MM.1S (cell line): ENCODE results near the gene PLS1.

ENCODE experiments used
- EZH2 ChIP-seq: fragments of 300-600 bp; sonication (generic); optimal IDR thresholded peaks from 2 replicates; pipeline ENCODE3; 2017; ENCODE audit warnings: low read depth, mild to moderate bottlenecking, antibody characterized with exemption, low read length, mixed read lengths
- TF ChIP-seq, protein P1 (sequence below): fragments of 300-600 bp; sonication (generic); IDR thresholded peaks from 2 replicates; pipeline ENCODE4 v1.5.1; 2016; ENCODE audit warnings: antibody characterized with exemption, low read length, mixed read lengths

DNA sequence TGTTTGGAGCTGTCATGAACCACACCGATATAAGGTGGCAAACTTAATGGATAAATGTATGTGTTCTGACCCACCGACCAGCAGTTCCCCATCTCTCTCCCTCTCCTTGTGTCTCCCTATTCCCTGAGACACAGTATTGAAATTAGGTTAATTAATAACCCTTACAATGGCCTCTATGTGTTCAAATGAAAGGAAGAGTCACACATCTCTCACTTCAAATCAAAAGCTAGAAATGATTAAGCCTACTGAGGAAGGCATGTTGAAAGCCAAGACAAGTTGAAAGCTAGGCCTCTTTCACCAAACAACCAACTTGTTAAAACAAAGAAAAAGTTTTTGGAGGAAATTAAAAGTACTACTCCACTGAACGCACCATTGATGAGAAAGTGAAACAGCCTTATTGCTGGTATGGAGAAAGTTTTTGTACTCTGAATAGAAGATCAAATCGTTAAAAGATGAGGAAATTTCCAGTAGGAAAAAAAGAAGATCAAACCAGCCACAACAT, 32.6 kb upstream of the PLS1 start:
- TF ChIP-seq, protein P1, sequence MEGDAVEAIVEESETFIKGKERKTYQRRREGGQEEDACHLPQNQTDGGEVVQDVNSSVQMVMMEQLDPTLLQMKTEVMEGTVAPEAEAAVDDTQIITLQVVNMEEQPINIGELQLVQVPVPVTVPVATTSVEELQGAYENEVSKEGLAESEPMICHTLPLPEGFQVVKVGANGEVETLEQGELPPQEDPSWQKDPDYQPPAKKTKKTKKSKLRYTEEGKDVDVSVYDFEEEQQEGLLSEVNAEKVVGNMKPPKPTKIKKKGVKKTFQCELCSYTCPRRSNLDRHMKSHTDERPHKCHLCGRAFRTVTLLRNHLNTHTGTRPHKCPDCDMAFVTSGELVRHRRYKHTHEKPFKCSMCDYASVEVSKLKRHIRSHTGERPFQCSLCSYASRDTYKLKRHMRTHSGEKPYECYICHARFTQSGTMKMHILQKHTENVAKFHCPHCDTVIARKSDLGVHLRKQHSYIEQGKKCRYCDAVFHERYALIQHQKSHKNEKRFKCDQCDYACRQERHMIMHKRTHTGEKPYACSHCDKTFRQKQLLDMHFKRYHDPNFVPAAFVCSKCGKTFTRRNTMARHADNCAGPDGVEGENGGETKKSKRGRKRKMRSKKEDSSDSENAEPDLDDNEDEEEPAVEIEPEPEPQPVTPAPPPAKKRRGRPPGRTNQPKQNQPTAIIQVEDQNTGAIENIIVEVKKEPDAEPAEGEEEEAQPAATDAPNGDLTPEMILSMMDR = no peak
- no peak for TF ChIP-seq EZH2
